ENCODE data around the gene CPEB3. TPM values are rescaled to one million over a fixed set of nuclear protein-coding genes. Genes with fewer than 3 reads are reported as not detected.
"Not testable (repeated sequence)": the region's sequence is repeated elsewhere in the genome, so short reads cannot be mapped to it uniquely, and the experiment has no call there.

CPEB3 gene
- total and polyA plus RNA-seq, 2 donors (not counting 1 experiment from before 2014, with no cell fraction given) = 0.37 to 0.66 TPM

DNA sequence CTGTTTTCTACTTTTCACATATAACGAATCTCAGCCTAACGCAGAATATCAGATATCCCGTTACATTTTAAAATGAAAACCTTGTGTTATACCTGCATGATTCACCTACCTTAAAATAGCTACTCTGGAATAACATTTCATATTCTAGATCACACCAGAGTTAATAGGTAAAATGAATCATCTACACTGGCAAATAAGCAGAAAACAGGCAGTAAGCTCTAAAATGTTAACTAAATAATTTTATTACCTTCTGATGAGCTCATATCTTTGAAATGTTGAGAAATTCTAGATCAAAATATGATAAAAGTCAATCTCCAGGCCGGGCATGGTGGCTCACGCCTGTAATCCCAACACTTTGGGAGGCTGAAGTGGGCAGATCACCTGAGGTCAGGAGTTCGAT lies 71.3 kb downstream of the CPEB3 start:
- Histone ChIP-seq H2AFZ (ENCODE audit: low read length) (no peak overlapping the region), H3K9me3 (ENCODE audit: control insufficient read depth, insufficient read depth, low read depth, low read length) (no peaks in the 10 kb centered on the region), H3K4me1 (ENCODE audit: control insufficient read depth, extremely low read depth, insufficient read depth, low read length) (no peaks in the 10 kb centered on the region)

DNA sequence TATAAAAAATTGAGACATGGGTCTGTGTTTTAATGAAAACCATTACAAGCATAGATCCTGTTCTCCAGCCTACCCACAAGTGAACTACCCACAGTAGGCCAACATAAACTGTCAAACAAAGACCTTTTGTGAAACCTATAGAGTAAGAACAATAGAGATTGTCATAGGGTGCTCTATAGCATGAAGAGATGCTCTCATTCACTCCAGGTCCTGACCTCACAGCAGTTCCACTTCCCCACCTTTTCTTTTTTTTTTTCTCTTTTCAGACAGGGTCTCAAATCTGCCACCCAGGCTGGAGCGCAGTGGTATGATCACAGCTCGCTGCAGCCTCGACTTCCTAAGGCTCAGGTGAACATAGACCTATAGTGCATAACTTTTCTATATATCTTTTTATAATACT lies 72.3 kb downstream of the CPEB3 start:
- Histone ChIP-seq H3K79me2 (ENCODE audit: control insufficient read depth, insufficient read depth, low read length) (no peaks in the 10 kb centered on the region), H3K36me3 (ENCODE audit: control insufficient read depth, insufficient read depth, low read length) (no peaks in the 10 kb centered on the region)

More for the DNA sequence above, 71.3 kb downstream of the CPEB3 start:
- Histone ChIP-seq H3K36me3 (ENCODE audit: control insufficient read depth, insufficient read depth, low read length) (no peaks in the 10 kb centered on the region), H3K9ac (ENCODE audit: insufficient read depth, low read length) (no peak overlapping the region), H3K27me3 (ENCODE audit: control insufficient read depth, insufficient read depth, low read length) (no peaks in the 10 kb centered on the region), H3K4me2 (ENCODE audit: extremely low read depth, insufficient read depth, low read length) (no peak overlapping the region), H3K27ac (ENCODE audit: insufficient read depth, low read length) (no peak overlapping the region), H3K79me2 (ENCODE audit: control insufficient read depth, insufficient read depth, low read length) (no peaks in the 10 kb centered on the region), H3K4me3 (replicated peaks in 1 of 4; ENCODE audit: control extremely low read depth in 1 of 4, insufficient read depth in 1 of 4, low read depth in 3 of 4, low read length in 4 of 4) (no peak overlapping the region), H4K20me1 (ENCODE audit: control insufficient read depth, extremely low read depth, insufficient read depth, low read length) (no peaks in the 10 kb centered on the region)
- TF ChIP-seq, protein P1, sequence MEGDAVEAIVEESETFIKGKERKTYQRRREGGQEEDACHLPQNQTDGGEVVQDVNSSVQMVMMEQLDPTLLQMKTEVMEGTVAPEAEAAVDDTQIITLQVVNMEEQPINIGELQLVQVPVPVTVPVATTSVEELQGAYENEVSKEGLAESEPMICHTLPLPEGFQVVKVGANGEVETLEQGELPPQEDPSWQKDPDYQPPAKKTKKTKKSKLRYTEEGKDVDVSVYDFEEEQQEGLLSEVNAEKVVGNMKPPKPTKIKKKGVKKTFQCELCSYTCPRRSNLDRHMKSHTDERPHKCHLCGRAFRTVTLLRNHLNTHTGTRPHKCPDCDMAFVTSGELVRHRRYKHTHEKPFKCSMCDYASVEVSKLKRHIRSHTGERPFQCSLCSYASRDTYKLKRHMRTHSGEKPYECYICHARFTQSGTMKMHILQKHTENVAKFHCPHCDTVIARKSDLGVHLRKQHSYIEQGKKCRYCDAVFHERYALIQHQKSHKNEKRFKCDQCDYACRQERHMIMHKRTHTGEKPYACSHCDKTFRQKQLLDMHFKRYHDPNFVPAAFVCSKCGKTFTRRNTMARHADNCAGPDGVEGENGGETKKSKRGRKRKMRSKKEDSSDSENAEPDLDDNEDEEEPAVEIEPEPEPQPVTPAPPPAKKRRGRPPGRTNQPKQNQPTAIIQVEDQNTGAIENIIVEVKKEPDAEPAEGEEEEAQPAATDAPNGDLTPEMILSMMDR (conservative IDR thresholded peaks at IDR 0.05 in 1 of 2, IDR thresholded peaks at IDR 0.05 in 1 of 2; ENCODE audit: low read depth in 1 of 2, low read length in 2 of 2) = no peak
- no peak for TF ChIP-seq EZH2 (IDR thresholded peaks at IDR 0.05; ENCODE audit: low read length, missing control alignments)
- no peak for DNase-seq (ENCODE audit: low read depth in 2 of 2)

DNA sequence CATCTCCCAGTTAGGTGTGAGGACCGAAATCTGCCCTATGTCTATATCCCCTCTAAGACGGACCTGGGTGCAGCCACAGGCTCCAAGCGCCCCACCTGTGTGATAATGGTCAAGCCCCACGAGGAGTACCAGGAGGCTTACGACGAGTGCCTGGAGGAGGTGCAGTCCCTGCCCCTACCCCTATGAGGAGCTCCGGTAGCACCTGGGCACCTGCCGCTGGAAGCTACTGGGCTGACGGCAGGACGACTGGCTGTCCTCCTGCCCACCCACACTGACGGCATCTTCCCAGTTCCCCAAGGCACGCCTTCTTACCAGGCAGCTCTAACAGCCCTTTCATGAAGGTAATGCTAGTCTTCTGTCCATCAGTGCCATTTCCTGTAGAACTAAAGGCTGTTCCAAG lies 74.3 kb downstream of the CPEB3 start:
- not testable (repeated sequence) for H3K9ac ChIP-seq (ENCODE audit: insufficient read depth, low read length); H4K20me1 ChIP-seq (ENCODE audit: control insufficient read depth, extremely low read depth, insufficient read depth, low read length); H3K4me3 ChIP-seq (replicated peaks in 1 of 4; ENCODE audit: control extremely low read depth in 1 of 4, insufficient read depth in 1 of 4, low read depth in 3 of 4, low read length in 4 of 4); H3K79me2 ChIP-seq (ENCODE audit: control insufficient read depth, insufficient read depth, low read length); H3K27me3 ChIP-seq (ENCODE audit: control insufficient read depth, insufficient read depth, low read length); H2AFZ ChIP-seq (ENCODE audit: low read length); DNase-seq (ENCODE audit: low read depth in 2 of 2); H3K27ac ChIP-seq (ENCODE audit: insufficient read depth, low read length); H3K4me2 ChIP-seq (ENCODE audit: extremely low read depth, insufficient read depth, low read length); H3K4me1 ChIP-seq (ENCODE audit: control insufficient read depth, extremely low read depth, insufficient read depth, low read length); H3K9me3 ChIP-seq (ENCODE audit: control insufficient read depth, insufficient read depth, low read depth, low read length); H3K36me3 ChIP-seq (ENCODE audit: control insufficient read depth, insufficient read depth, low read length)

More for the DNA sequence above, 72.3 kb downstream of the CPEB3 start:
- no peaks in the 10 kb centered on the region for H3K4me1 ChIP-seq (ENCODE audit: control insufficient read depth, extremely low read depth, insufficient read depth, low read length)
- TF ChIP-seq EZH2 (IDR thresholded peaks at IDR 0.05; ENCODE audit: low read length, missing control alignments) = no peak
- no peaks in the 10 kb centered on the region for H3K9me3 ChIP-seq (ENCODE audit: control insufficient read depth, insufficient read depth, low read depth, low read length)
- DNase-seq (ENCODE audit: low read depth in 2 of 2) = no peak
- no peak overlapping the region for H3K4me3 ChIP-seq (replicated peaks in 1 of 4; ENCODE audit: control extremely low read depth in 1 of 4, insufficient read depth in 1 of 4, low read depth in 3 of 4, low read length in 4 of 4)
- H4K20me1 ChIP-seq (ENCODE audit: control insufficient read depth, extremely low read depth, insufficient read depth, low read length) = no peaks in the 10 kb centered on the region
- no peak overlapping the region for H2AFZ ChIP-seq (ENCODE audit: low read length)
- H3K4me2 ChIP-seq (ENCODE audit: extremely low read depth, insufficient read depth, low read length) = no peak overlapping the region
- H3K9ac ChIP-seq (ENCODE audit: insufficient read depth, low read length) = no peak overlapping the region
- H3K27ac ChIP-seq (ENCODE audit: insufficient read depth, low read length) = no peak overlapping the region
- H3K27me3 ChIP-seq (ENCODE audit: control insufficient read depth, insufficient read depth, low read length) = no peaks in the 10 kb centered on the region

DNA sequence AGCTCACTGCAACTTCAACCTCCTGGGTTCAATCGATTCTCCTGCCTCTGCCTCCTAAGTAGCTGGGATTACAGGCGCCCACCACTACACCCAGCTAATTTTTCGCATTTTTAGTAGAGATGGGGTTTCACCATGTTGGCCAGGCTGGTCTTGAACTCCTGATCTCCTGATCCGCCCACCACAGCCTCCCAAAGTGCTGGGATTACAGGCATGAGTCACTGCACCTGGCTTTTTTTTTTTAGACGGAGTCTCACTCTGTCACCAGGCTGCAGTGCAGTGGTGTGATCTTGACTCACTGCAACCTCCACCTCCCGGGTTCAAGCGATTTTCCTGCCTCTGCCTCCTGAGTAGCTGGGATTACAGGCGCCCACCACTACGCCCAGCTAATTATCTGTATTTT lies 75.7 kb downstream of the CPEB3 start:
- H3K27me3 ChIP-seq (ENCODE audit: control insufficient read depth, insufficient read depth, low read length); DNase-seq (ENCODE audit: low read depth in 2 of 2); H3K4me2 ChIP-seq (ENCODE audit: extremely low read depth, insufficient read depth, low read length); H3K36me3 ChIP-seq (ENCODE audit: control insufficient read depth, insufficient read depth, low read length); H2AFZ ChIP-seq (ENCODE audit: low read length); H4K20me1 ChIP-seq (ENCODE audit: control insufficient read depth, extremely low read depth, insufficient read depth, low read length); H3K9ac ChIP-seq (ENCODE audit: insufficient read depth, low read length); H3K79me2 ChIP-seq (ENCODE audit: control insufficient read depth, insufficient read depth, low read length); H3K9me3 ChIP-seq (ENCODE audit: control insufficient read depth, insufficient read depth, low read depth, low read length); H3K4me1 ChIP-seq (ENCODE audit: control insufficient read depth, extremely low read depth, insufficient read depth, low read length); H3K27ac ChIP-seq (ENCODE audit: insufficient read depth, low read length); H3K4me3 ChIP-seq (replicated peaks in 1 of 4; ENCODE audit: control extremely low read depth in 1 of 4, insufficient read depth in 1 of 4, low read depth in 3 of 4, low read length in 4 of 4): not testable (repeated sequence)
